ENCODE measurements around the gene NPTXR. TPM values are rescaled to one million over a fixed set of nuclear protein-coding genes. Genes with fewer than 3 reads are reported as not detected.

The NPTXR gene
- total RNA-seq, 4 donors from 2014 or later, result 2.0 to 5.3 (median 3.6) TPM

DNA sequence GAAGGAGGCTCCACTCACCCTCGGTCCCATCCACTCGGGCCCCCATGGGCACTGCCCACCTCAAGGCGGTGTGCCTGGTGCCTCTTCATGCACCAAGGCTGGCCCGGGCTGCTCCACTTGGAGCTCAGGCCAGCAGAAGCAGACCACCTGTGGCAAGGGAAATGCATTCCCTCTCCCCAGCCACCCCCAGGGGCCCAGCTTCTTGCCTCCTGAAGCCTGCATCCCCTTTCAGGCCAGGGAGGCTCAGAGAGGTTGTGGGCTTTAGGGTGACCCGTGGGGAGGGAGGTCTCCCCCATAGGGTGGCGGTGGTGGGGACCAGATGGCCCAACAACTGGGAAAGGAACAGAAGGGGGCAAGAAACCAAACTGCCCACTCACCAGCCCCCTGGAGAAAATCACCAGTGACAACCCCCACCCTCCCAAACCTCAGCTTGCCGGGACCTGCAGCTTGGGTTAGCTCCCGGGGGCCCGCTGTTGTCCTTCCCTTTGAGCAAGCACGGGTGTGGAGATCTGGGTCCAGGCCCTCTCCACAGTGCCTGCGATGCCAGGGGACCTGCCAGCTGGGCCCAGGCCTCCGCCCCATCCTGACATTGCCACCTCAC is 19.8 kb upstream of the NPTXR start:
- TF ChIP-seq, protein P1, sequence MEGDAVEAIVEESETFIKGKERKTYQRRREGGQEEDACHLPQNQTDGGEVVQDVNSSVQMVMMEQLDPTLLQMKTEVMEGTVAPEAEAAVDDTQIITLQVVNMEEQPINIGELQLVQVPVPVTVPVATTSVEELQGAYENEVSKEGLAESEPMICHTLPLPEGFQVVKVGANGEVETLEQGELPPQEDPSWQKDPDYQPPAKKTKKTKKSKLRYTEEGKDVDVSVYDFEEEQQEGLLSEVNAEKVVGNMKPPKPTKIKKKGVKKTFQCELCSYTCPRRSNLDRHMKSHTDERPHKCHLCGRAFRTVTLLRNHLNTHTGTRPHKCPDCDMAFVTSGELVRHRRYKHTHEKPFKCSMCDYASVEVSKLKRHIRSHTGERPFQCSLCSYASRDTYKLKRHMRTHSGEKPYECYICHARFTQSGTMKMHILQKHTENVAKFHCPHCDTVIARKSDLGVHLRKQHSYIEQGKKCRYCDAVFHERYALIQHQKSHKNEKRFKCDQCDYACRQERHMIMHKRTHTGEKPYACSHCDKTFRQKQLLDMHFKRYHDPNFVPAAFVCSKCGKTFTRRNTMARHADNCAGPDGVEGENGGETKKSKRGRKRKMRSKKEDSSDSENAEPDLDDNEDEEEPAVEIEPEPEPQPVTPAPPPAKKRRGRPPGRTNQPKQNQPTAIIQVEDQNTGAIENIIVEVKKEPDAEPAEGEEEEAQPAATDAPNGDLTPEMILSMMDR (IDR thresholded peaks at IDR 0.05; ENCODE audit: low read depth), result no peak

DNA sequence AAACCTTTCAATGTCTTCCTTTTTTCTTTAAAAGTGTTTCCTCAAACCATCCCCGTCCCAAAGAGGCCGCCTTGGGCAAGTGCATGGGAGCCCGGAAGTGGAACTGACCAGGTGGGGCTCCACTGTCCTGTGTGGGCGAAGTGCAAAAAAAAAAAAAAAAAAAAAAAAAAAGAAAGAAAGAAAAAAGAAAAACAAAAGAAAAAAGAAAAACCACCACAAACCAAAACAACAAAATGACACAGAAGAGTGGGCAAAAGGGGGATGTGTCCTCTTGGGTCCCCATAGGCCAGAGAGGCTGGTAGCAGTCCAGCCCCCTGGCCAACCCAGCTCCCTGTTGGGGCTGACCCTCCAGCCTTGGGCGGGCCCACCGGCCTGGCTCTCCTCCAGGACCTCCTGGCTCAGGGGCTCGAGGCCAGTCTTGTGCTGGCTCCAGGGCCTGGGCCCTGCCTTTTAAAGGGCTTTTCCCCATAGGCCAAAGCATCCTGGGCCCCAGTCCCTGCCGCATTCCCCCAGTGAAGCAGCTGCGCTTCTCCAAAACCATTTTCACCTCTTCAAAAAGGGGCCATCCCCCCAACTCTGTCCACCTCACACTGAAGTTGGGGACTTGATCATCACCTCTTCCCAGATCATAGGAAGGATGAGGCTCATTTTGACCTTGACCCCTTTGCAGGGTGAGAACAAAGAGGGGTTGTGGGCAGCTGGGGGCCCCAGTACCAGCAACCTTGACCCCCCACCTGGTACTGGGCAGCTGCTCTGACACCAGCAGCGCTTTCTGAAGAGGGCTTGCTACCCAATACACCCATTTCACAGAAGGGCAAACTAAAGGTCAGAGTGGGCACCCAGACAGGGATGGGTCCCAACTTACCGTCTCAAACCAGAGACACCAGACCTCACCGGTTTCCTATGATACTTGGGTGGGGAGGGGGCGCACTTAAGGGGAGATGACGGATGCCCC is 18.8 kb upstream of the NPTXR start:
- TF ChIP-seq, protein P1 (IDR thresholded peaks at IDR 0.05; ENCODE audit: low read depth), result no peak

DNA sequence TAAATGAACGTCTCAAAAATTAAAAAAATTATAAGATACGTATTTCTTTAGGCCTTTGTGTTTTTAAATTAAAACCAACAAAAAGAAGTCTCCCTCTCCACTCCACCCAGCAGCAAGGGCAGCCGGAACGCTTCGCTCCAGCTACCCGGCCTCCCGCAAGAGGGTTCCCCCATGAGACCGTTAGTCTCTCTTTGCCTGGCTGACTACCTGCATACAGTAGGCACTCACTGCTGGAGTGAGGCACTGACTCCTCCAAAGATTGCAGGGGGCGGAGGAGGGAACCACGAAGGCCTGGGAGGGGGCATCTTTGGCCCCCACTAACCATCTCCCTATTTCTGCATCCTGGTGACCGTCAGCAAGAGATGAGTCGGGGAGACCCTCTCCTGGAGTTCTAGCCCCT is 18.1 kb upstream of the NPTXR start:
- TF ChIP-seq, protein P1 (IDR thresholded peaks at IDR 0.05; ENCODE audit: low read depth), result no peak

DNA sequence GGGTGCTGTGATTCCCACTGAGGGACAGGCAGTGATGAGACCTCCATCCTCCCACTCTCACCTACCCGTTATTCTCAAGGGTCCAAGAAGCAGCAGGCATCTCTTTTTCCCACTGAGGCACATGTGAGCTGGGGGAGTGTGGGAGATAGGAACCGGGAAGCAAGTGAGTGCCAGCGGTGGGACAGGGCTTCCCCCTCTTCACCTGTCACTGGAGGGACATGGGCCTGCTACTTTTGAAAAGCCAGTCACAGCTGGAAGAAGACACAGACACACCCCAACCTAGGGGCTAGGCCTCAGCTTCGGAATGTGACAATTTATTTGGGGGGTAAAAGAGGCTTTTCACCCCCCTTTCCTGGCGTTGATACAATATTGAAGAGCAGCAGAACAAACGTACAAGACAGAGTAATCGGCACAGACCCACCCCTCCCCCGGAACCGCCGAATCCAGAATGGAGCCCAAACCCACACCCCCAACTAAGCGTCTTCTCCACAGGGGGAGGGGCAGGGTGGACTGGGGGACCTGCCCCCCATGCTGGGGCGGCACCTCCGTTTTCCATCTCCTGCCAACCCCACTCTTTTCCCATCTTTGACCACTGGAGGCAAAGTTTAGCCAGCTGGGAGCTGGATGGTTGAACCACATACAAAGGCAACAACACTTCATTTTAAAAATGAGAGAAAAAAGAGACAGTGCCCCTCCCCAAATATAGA is 17.5 kb upstream of the NPTXR start:
- TF ChIP-seq, protein P1 (IDR thresholded peaks at IDR 0.05; ENCODE audit: low read depth), result no peak

DNA sequence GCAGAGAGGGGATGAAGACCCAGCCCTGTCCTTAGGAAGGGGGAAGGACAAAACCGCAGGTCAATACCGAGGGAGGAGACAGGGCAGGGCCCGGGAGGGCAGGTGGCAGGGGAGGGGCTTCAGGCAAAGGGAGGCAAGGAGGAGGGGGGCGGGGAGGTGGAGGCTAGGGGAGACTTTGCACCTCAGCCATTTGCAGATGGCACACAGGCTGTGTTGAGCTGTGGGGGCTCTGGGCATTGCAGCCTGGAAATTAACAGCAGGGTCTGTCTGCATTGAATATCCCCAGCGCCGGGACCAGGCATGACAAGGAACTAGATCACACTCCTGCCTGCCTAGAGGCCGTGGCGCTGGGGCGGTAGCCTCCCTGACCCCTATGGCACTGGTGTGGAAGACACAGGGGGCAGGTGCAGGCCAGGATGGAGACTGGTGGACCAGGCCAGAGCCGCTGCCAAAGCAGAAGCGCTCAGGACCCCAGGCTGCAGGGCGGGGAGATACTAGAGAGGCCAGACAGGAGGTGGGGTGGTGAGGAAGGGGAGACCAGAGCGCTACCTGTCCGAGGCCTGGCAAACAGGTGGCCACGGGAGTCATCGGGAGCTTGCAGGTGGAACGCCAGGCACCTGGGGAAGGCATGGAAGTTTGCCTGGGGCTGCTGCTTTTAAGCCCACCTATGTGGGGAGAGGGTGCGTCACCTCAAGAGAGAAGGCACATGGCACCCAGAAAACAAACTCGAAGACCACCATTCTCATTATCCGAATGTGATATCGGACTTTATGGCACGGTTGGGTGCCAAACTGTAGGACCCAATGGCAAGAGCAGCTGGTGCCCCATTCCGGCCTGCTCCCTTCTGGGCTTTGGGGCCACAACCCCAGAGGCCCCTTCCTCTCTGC is 16.7 kb upstream of the NPTXR start:
- TF ChIP-seq, protein P1 (IDR thresholded peaks at IDR 0.05; ENCODE audit: low read depth), result no peak

DNA sequence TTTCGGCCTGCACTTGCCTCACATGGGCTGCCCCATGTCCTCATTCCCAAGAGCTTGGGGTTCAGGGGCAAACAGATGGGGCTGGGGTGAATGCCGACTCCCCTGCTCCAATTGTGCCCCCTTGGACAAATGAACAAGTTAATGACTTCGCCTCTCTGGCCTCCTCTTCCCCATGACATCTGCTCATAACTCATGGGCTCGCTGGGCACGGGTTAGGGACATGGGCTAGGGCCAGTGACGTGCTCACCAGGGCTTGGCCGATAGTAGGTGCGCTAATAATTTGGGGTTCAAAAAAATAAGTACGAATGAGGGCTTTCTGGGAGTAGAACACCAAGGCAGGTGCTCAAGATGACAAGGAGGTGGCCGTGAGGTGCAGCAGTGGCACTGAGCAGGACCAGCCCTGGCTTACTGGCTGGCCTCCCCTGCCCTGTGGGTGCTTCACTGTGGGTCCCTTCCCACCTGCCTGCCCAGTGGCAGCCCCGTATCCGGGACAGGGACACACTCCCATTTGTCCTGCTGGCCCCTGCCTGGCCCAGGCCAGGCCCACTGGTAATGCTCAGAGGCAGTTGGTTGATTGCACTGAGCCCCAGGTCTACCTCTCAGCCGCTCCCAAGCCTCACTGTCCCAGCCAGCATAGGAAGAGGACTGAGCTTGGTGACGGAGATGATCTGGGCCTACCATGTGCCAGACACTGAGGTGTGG is 15.9 kb upstream of the NPTXR start:
- TF ChIP-seq, protein P1 (IDR thresholded peaks at IDR 0.05; ENCODE audit: low read depth), result no peak

All from subcutaneous adipose tissue (tissue), 4 donors.